Esophagus squamous epithelium (tissue), 5 donors: ENCODE results near the gene TEKT5. TPM values are rescaled to one million over a fixed set of nuclear protein-coding genes. Genes with fewer than 3 reads are reported as not detected.

Source experiments
- DNase-seq: peaks from one replicate; lab custom pipeline; 2025; lab: John Stamatoyannopoulos, UW
- H3K27ac ChIP-seq, 4 donors: fragments of 200-600 bp; sonication (generic); one replicate each; pipeline ENCODE4 v1.5.1; 2016 to 2019; ENCODE audit warnings: mild to moderate bottlenecking in 1 of 4
- H3K27me3 ChIP-seq, 4 donors: fragments of 200-600 bp; sonication (generic); 1 replicate in 3 of 4; 2 replicates in 1 of 4; pipeline versions ENCODE4 v1.5.1 to v1.6.0; 2017 to 2021; ENCODE audit warnings: antibody characterized with exemption in 1 of 4
- H3K36me3 ChIP-seq, 3 donors: fragments of 200-600 bp; sonication (generic); one replicate each; pipeline ENCODE4 v1.5.1; 2016 to 2019
- H3K4me1 ChIP-seq, 3 donors: fragments of 200-600 bp; sonication (generic); one replicate each; pipeline ENCODE4 v1.5.1; 2017 to 2019
- H3K4me3 ChIP-seq, 4 donors: fragments of 200-600 bp; sonication (generic); 1 replicate in 3 of 4; 2 replicates in 1 of 4; pipeline ENCODE4 v1.5.1; 2016 to 2019; ENCODE audit warnings: mild to moderate bottlenecking in 2 of 4, moderate library complexity in 1 of 4
- H3K9me3 ChIP-seq, 3 donors: fragments of 200-600 bp; sonication (generic); one replicate each; pipeline ENCODE4 v1.5.1; 2016 to 2019
- CTCF ChIP-seq, 6 experiments: fragments of 450-650 bp in 4 of 6; fragments of 200-600 bp in 2 of 6; sonication (generic) in 2 of 6; IDR thresholded peaks; one replicate each; pipeline ENCODE4 v1.5.1; 2016 to 2019; ENCODE audit warnings: antibody characterized with exemption in 6 of 6, mild to moderate bottlenecking in 4 of 6, moderate library complexity in 4 of 6
- POLR2A ChIP-seq, 4 donors: fragments of 450-650 bp; IDR thresholded peaks; one replicate each; pipeline ENCODE4 v1.6.1; 2017; ENCODE audit warnings: antibody characterized with exemption in 4 of 4, mild to moderate bottlenecking in 4 of 4, moderate library complexity in 3 of 4
- WGBS, 2 donors: methylation state at CpG; one replicate each; pipeline ENCODE4 v1.1.5; 2018; 5-methylcytosine and 5-hydroxymethylcytosine counted together
- intact Hi-C: fragments of 100-400 bp; cut with DNase I; formaldehyde crosslinking; loops from one replicate; pipeline ENCODE4 v1.15.0; 2022
- total RNA-seq, 4 donors: library from RNA; depleted of rRNA; stranded (reverse); fragments of >200 nt; gene quantifications; one replicate each; pipeline ENCODE4 v1.1.0, GENCODE V29; 2016
- donor health status: DM: yes; HTN: yes; CAD: no.

The TEKT5 gene
- total RNA-seq, 4 donors from 2014 or later = not detected

GRCh38 chr16:10657925-10658324 lies 36.8 kb downstream of the TEKT5 start:
- DNase-seq = no peak
- intact Hi-C loops = no loop called here
- TF ChIP-seq POLR2A (IDR thresholded peaks at IDR 0.05) (no peak), CTCF (IDR thresholded peaks at IDR 0.05) (no peak)
- no peaks in the 10 kb centered on the region for H3K36me3 ChIP-seq
- 75 to 94% methylated on average over 4 of the region's 4 CpGs for WGBS, 2 donors
- no peaks in the 10 kb centered on the region for H3K9me3 ChIP-seq
- no peaks in the 10 kb centered on the region for H3K27me3 ChIP-seq
- H3K4me1 ChIP-seq = peaks cover 0 to 10% (median 0%) of the 10 kb centered on the region in 3 donors
- H3K4me3 ChIP-seq = no peak overlapping the region
- H3K27ac ChIP-seq = no peak overlapping the region

GRCh38 chr16:10656618-10657017 lies 38.1 kb downstream of the TEKT5 start:
- TF ChIP-seq POLR2A (IDR thresholded peaks at IDR 0.05) (no peak), CTCF (IDR thresholded peaks at IDR 0.05) (no peak)
- DNase-seq = no peak
- intact Hi-C loops = no loop called here
- no peak overlapping the region for H3K4me3 ChIP-seq
- H3K27ac ChIP-seq = no peak overlapping the region
- no peaks in the 10 kb centered on the region for H3K27me3 ChIP-seq
- H3K36me3 ChIP-seq = no peaks in the 10 kb centered on the region
- peaks cover 0 to 17% (median 0%) of the 10 kb centered on the region in 3 donors for H3K4me1 ChIP-seq
- no peaks in the 10 kb centered on the region for H3K9me3 ChIP-seq

GRCh38 chr16:10655415-10655977 lies 39.2 kb downstream of the TEKT5 start:
- Histone ChIP-seq H3K9me3 (no peaks in the 10 kb centered on the region), H3K36me3 (no peaks in the 10 kb centered on the region), H3K27ac (no peak overlapping the region), H3K4me1 (peaks cover 0 to 18% (median 0%) of the 10 kb centered on the region in 3 donors), H3K27me3 (no peaks in the 10 kb centered on the region), H3K4me3 (no peak overlapping the region)
- intact Hi-C loops = no loop called here
- TF ChIP-seq CTCF (IDR thresholded peaks at IDR 0.05) = no peak
- TF ChIP-seq POLR2A (IDR thresholded peaks at IDR 0.05) = no peak
- DNase-seq = no peak

GRCh38 chr16:10654592-10655414 lies 39.9 kb downstream of the TEKT5 start:
- no peak overlapping the region for H3K4me3 ChIP-seq
- no peak overlapping the region for H3K27ac ChIP-seq
- H3K36me3 ChIP-seq = no peaks in the 10 kb centered on the region
- TF ChIP-seq POLR2A (IDR thresholded peaks at IDR 0.05) (no peak), CTCF (IDR thresholded peaks at IDR 0.05) (no peak)
- intact Hi-C loops = no loop called here
- peaks cover 0 to 18% (median 0%) of the 10 kb centered on the region in 3 donors for H3K4me1 ChIP-seq
- H3K27me3 ChIP-seq = no peaks in the 10 kb centered on the region
- no peaks in the 10 kb centered on the region for H3K9me3 ChIP-seq
- no peak for DNase-seq
- WGBS, 2 donors = 66 to 67% methylated on average over 7 to 8 of the region's 8 CpGs
